ENCODE data around the gene TANGO2.

GRCh38 chr22:20060700-20061480, 40.0 kb downstream of the TANGO2 start:
- TF ChIP-seq BCL11A (IDR thresholded peaks at IDR 0.05; ENCODE audit: low read depth in 2 of 2, low read length in 2 of 2): no peak
- no peak for TF ChIP-seq E2F6 (IDR thresholded peaks at IDR 0.05)
- TF ChIP-seq EZH2 (IDR thresholded peaks at IDR 0.05; ENCODE audit: low read depth, low read length, severe bottlenecking): no peak
- TF ChIP-seq, protein P1, sequence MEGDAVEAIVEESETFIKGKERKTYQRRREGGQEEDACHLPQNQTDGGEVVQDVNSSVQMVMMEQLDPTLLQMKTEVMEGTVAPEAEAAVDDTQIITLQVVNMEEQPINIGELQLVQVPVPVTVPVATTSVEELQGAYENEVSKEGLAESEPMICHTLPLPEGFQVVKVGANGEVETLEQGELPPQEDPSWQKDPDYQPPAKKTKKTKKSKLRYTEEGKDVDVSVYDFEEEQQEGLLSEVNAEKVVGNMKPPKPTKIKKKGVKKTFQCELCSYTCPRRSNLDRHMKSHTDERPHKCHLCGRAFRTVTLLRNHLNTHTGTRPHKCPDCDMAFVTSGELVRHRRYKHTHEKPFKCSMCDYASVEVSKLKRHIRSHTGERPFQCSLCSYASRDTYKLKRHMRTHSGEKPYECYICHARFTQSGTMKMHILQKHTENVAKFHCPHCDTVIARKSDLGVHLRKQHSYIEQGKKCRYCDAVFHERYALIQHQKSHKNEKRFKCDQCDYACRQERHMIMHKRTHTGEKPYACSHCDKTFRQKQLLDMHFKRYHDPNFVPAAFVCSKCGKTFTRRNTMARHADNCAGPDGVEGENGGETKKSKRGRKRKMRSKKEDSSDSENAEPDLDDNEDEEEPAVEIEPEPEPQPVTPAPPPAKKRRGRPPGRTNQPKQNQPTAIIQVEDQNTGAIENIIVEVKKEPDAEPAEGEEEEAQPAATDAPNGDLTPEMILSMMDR (IDR thresholded peaks at IDR 0.05; ENCODE audit: control extremely low read depth in 1 of 3, insufficient read depth in 1 of 3, low read depth in 1 of 3, low read length in 3 of 3): peak; percentile 52 to 64 (median 57)
- TF ChIP-seq POLR2A (IDR thresholded peaks at IDR 0.05; ENCODE audit: control extremely low read depth in 1 of 2, low read depth in 2 of 2, low read length in 2 of 2): no peak
- TF ChIP-seq, protein P2, sequence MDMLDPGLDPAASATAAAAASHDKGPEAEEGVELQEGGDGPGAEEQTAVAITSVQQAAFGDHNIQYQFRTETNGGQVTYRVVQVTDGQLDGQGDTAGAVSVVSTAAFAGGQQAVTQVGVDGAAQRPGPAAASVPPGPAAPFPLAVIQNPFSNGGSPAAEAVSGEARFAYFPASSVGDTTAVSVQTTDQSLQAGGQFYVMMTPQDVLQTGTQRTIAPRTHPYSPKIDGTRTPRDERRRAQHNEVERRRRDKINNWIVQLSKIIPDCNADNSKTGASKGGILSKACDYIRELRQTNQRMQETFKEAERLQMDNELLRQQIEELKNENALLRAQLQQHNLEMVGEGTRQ (IDR thresholded peaks at IDR 0.05; ENCODE audit: low read length): no peak
- TF ChIP-seq, protein P3, sequence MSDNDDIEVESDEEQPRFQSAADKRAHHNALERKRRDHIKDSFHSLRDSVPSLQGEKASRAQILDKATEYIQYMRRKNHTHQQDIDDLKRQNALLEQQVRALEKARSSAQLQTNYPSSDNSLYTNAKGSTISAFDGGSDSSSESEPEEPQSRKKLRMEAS (IDR thresholded peaks at IDR 0.05): no peak

Measured in H1 (cell line).